Mesodermal cell (in vitro differentiated cells): Measurements from ENCODE around the gene TMA7B.

ENCODE experiments used
- H3K27ac ChIP-seq: 2 replicates; pipeline ENCODE4 v1.7.0; 2013; ENCODE audit warnings: mild to moderate bottlenecking, low read depth, low read length, moderate library complexity; ENCODE audit not compliant: severe bottlenecking
- H3K36me3 ChIP-seq: 2 replicates; pipeline ENCODE4 v1.7.1; 2013; ENCODE audit warnings: mild to moderate bottlenecking, low read length, moderate library complexity; ENCODE audit not compliant: control insufficient read depth, insufficient read depth
- H3K4me1 ChIP-seq: one replicate; pipeline ENCODE4 v1.7.1; 2013; ENCODE audit warnings: mild to moderate bottlenecking, low read length; ENCODE audit not compliant: insufficient read depth, control insufficient read depth, poor library complexity, severe bottlenecking
- H3K4me3 ChIP-seq: 2 replicates; pipeline ENCODE4 v1.7.0; 2013; ENCODE audit warnings: low read length, control low read depth, mild to moderate bottlenecking; ENCODE audit not compliant: insufficient read depth, poor library complexity, severe bottlenecking; ENCODE audit errors: extremely low read depth
- H3K9me3 ChIP-seq: 2 replicates; pipeline ENCODE4 v1.7.1; 2013; ENCODE audit warnings: mild to moderate bottlenecking, low read length, moderate library complexity; ENCODE audit not compliant: control insufficient read depth
- WGBS, 2 experiments: methylation state at CpG; one replicate each; pipeline ENCODE4 v1.1.5; 2013; ENCODE audit warnings: missing lambda C conversion rate in 2 of 2; ENCODE audit not compliant: insufficient coverage in 2 of 2; 5-methylcytosine and 5-hydroxymethylcytosine counted together

TMA7B gene

DNA sequence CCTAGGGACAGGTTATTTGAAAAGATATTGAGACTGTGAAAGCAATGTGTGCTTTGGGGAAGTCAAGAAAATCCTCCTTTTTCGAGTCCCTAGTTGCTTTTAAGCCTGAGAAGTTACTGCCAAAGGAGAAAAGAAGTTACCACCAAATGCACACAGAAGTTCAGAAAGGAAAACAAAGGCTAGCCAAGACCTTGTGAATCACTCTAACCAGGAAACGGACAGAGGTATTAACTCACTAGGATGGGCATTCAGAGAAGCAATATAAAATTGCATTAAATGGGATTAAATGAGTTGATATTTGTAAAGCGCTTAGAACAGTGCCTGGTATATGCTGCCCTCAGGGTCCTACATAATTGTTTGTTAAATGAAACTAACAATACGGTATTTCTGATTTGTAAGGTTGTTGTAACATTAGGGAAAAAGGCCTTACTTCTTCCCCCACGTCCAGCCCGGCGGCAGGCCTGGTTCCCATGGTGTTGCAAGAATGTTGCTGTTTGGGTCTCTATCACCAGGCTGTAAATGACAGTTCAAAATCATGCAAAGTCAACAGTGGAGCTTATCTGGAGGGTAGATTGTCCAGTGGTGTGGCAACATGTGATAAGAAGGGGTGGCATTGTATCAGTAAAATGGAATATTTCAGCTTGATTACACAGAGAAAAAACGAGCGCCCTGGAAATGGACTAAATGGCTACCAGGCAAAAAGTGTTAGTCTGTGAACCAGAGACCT is 7.1 kb downstream of the TMA7B start:
- Histone ChIP-seq H3K36me3 (peaks cover 15% of the 10 kb centered on the region), H3K27ac (no peak overlapping the region), H3K4me1 (peaks cover 29% of the 10 kb centered on the region), H3K9me3 (no peaks in the 10 kb centered on the region), H3K4me3 (no peak overlapping the region)
- 92 to 95% methylated on average over 6 to 7 of the region's 9 CpGs for WGBS, 2 experiments

GRCh38 chr22:39967996-39968972 is 8.1 kb downstream of the TMA7B start:
- 71 to 74% methylated on average over 12 to 17 of the region's 20 CpGs for WGBS, 2 experiments
- Histone ChIP-seq H3K27ac (peak overlapping the region; percentile 53), H3K4me3 (no peak overlapping the region), H3K4me1 (peaks cover 29% of the 10 kb centered on the region), H3K36me3 (peaks cover 9% of the 10 kb centered on the region), H3K9me3 (no peaks in the 10 kb centered on the region)

DNA sequence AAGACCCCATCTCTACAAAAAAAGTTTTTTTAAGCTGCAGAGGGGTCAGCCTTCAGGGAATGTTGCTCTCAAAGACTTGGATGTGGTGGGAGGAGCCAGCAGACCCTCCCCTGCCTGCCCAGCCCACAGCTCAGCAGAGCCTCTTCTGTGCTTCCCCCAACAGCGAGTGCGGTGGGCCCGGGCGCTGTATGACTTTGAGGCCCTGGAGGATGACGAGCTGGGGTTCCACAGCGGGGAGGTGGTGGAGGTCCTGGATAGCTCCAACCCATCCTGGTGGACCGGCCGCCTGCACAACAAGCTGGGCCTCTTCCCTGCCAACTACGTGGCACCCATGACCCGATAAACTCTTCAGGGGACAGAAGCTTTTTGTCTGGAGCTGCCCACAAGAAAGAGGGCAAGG is 10.5 kb downstream of the TMA7B start:
- peaks cover 9% of the 10 kb centered on the region for H3K36me3 ChIP-seq
- WGBS, 2 experiments = 90 to 98% methylated on average over 6 to 7 of the region's 10 CpGs
- no peak overlapping the region for H3K27ac ChIP-seq
- H3K4me1 ChIP-seq = peaks cover 29% of the 10 kb centered on the region
- no peaks in the 10 kb centered on the region for H3K9me3 ChIP-seq
- no peak overlapping the region for H3K4me3 ChIP-seq

- Histone ChIP-seq H3K9me3 (no peaks in the 10 kb centered on the region), H3K4me1 (peaks cover 19% of the 10 kb centered on the region), H3K36me3 (peaks cover 9% of the 10 kb centered on the region), H3K4me3 (no peak overlapping the region), H3K27ac (no peak overlapping the region)
- WGBS, 2 experiments = 63 to 86% methylated on average over 2 to 5 of the region's 5 CpGs
Measured at GRCh38 chr22:39972641-39973040, 12.4 kb downstream of the TMA7B start.

- Histone ChIP-seq H3K36me3 (peaks cover 9% of the 10 kb centered on the region), H3K9me3 (no peaks in the 10 kb centered on the region), H3K4me1 (peaks cover 9% of the 10 kb centered on the region), H3K4me3 (no peak overlapping the region), H3K27ac (no peak overlapping the region)
- 87 to 92% methylated on average over 4 to 5 of the region's 5 CpGs for WGBS, 2 experiments
Measured at GRCh38 chr22:39973656-39974055, 13.5 kb downstream of the TMA7B start.

GRCh38 chr22:39974065-39974464 is 13.9 kb downstream of the TMA7B start:
- Histone ChIP-seq H3K4me1 (peaks cover 5% of the 10 kb centered on the region), H3K27ac (no peak overlapping the region), H3K9me3 (no peaks in the 10 kb centered on the region), H3K36me3 (peaks cover 9% of the 10 kb centered on the region), H3K4me3 (no peak overlapping the region)
- WGBS, 2 experiments = 94 to 100% methylated on average over 3 of the region's 5 CpGs

GRCh38 chr22:39979048-39979447 is 18.9 kb downstream of the TMA7B start:
- no peaks in the 10 kb centered on the region for H3K36me3 ChIP-seq
- no peak overlapping the region for H3K27ac ChIP-seq
- no peaks in the 10 kb centered on the region for H3K4me1 ChIP-seq
- H3K4me3 ChIP-seq = no peak overlapping the region
- WGBS, 2 experiments = 80% methylated on average over 5 of the region's 6 CpGs; no CpG with 5 or more reads in 1 of the 2 experiments
- H3K9me3 ChIP-seq = no peaks in the 10 kb centered on the region

DNA sequence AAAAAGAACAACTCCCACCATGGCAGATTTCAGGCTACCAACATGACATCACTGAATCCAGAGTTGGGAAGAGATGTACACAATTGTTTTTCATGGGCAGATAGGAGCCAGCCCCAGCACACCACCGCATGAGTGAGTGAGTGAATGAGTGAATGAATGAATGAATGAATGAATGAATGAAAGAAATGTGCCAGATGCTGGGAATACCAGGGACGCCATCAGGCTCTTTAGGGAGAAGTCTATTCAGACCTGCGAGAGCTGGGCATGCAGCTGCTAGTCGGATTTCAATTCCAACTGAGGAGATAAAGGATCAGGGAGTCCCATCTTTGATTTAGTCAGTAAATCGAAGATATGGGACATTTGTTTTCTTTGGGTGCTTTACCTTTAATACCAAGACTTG is 19.3 kb downstream of the TMA7B start:
- H3K4me3 ChIP-seq = no peak overlapping the region
- WGBS, 2 experiments = 83 to 87% methylated on average over 4 of the region's 5 CpGs
- H3K27ac ChIP-seq = no peak overlapping the region
- H3K36me3 ChIP-seq = no peaks in the 10 kb centered on the region
- no peaks in the 10 kb centered on the region for H3K9me3 ChIP-seq
- H3K4me1 ChIP-seq = no peaks in the 10 kb centered on the region

GRCh38 chr22:39980596-39980995 is 20.4 kb downstream of the TMA7B start:
- H3K4me3 ChIP-seq = no peak overlapping the region
- no peaks in the 10 kb centered on the region for H3K36me3 ChIP-seq
- H3K27ac ChIP-seq = no peak overlapping the region
- H3K4me1 ChIP-seq = no peaks in the 10 kb centered on the region
- WGBS, 2 experiments = 79 to 82% methylated on average over 5 of the region's 6 CpGs
- H3K9me3 ChIP-seq = no peaks in the 10 kb centered on the region

- no peak overlapping the region for H3K27ac ChIP-seq
- no peaks in the 10 kb centered on the region for H3K9me3 ChIP-seq
- no peaks in the 10 kb centered on the region for H3K4me1 ChIP-seq
- 97 to 100% methylated on average over 2 to 3 of the region's 4 CpGs for WGBS, 2 experiments
- H3K36me3 ChIP-seq = no peaks in the 10 kb centered on the region
- H3K4me3 ChIP-seq = no peak overlapping the region
Measured at GRCh38 chr22:39983346-39983745, 23.1 kb downstream of the TMA7B start.
